ENCODE results near the gene SORCS3. TPM values are rescaled to one million over a fixed set of nuclear protein-coding genes. Genes with fewer than 3 reads are reported as not detected.

The SORCS3 gene
- total and polyA plus RNA-seq, 2 of the 13 experiments (the other 11 are each of a cell fraction or from before 2014, with no cell fraction given), result 0.07 TPM; not detected in 1

DNA sequence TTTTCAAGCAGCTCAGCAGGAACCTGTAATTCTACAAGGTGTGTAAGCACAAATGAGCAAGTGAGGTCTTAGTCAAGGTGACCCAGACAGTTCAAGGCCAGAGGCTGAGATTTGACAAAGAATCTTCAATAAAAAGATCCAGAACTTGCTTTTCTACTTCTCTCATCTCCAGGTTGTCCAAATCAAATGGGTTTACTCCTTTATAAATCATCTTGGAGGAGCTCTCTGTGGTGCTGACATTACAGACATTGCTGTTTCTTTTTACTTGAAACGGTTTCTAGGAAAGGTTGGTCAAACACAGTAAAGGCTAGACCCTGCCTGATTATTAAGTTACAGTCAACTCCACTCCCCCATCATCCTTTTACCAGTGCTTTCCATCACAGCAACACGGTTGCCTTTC is 504.6 kb downstream of the SORCS3 start (continued):
- TF ChIP-seq, protein P1, sequence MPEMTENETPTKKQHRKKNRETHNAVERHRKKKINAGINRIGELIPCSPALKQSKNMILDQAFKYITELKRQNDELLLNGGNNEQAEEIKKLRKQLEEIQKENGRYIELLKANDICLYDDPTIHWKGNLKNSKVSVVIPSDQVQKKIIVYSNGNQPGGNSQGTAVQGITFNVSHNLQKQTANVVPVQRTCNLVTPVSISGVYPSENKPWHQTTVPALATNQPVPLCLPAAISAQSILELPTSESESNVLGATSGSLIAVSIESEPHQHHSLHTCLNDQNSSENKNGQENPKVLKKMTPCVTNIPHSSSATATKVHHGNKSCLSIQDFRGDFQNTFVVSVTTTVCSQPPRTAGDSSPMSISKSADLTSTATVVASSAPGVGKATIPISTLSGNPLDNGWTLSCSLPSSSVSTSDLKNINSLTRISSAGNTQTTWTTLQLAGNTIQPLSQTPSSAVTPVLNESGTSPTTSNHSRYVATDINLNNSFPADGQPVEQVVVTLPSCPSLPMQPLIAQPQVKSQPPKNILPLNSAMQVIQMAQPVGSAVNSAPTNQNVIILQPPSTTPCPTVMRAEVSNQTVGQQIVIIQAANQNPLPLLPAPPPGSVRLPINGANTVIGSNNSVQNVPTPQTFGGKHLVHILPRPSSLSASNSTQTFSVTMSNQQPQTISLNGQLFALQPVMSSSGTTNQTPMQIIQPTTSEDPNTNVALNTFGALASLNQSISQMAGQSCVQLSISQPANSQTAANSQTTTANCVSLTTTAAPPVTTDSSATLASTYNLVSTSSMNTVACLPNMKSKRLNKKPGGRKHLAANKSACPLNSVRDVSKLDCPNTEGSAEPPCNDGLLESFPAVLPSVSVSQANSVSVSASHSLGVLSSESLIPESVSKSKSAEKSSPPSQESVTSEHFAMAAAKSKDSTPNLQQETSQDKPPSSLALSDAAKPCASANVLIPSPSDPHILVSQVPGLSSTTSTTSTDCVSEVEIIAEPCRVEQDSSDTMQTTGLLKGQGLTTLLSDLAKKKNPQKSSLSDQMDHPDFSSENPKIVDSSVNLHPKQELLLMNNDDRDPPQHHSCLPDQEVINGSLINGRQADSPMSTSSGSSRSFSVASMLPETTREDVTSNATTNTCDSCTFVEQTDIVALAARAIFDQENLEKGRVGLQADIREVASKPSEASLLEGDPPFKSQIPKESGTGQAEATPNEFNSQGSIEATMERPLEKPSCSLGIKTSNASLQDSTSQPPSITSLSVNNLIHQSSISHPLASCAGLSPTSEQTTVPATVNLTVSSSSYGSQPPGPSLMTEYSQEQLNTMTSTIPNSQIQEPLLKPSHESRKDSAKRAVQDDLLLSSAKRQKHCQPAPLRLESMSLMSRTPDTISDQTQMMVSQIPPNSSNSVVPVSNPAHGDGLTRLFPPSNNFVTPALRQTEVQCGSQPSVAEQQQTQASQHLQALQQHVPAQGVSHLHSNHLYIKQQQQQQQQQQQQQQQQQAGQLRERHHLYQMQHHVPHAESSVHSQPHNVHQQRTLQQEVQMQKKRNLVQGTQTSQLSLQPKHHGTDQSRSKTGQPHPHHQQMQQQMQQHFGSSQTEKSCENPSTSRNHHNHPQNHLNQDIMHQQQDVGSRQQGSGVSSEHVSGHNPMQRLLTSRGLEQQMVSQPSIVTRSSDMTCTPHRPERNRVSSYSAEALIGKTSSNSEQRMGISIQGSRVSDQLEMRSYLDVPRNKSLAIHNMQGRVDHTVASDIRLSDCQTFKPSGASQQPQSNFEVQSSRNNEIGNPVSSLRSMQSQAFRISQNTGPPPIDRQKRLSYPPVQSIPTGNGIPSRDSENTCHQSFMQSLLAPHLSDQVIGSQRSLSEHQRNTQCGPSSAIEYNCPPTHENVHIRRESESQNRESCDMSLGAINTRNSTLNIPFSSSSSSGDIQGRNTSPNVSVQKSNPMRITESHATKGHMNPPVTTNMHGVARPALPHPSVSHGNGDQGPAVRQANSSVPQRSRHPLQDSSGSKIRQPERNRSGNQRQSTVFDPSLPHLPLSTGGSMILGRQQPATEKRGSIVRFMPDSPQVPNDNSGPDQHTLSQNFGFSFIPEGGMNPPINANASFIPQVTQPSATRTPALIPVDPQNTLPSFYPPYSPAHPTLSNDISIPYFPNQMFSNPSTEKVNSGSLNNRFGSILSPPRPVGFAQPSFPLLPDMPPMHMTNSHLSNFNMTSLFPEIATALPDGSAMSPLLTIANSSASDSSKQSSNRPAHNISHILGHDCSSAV (CRISPR knock-in tag; IDR thresholded peaks at IDR 0.05; ENCODE audit: borderline replicate concordance), result no peak

DNA sequence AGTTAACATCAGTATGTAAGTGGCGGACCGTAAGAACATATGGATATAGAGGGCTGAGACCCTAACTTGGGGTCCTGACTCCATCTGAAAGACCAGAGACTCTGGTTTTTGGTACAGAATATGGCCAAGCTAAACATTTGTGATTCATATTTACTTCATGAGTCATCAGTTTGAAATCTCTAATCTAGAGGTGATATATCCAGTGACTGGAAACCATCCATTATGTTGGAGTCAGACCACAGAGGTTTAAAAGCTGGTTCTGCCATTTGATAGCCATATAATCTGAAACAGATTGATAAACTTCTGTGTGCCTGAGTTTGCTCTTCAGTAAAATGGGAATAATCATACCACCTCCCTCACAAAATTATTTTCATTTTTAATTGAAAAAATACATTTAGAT is 505.3 kb downstream of the SORCS3 start:
- Histone ChIP-seq H3K27me3 (ENCODE audit: control insufficient read depth in 1 of 2, insufficient read depth in 2 of 2, low read length in 2 of 2) (no peaks in the 10 kb centered on the region), H3K4me2 (ENCODE audit: low read depth, low read length) (no peak overlapping the region), H3K36me3 (replicated peaks in 1 of 2; ENCODE audit: control insufficient read depth in 1 of 2, insufficient read depth in 2 of 2, low read length in 2 of 2) (no peaks in the 10 kb centered on the region), H3K9ac (ENCODE audit: insufficient read depth, low read depth, low read length) (no peak overlapping the region), H2AFZ (ENCODE audit: low read length) (no peak overlapping the region), H3K9me3 (ENCODE audit: low read length) (peaks cover 68% of the 10 kb centered on the region), H3K4me3 (replicated peaks in 1 of 3; ENCODE audit: insufficient read depth in 1 of 3, low read depth in 2 of 3, low read length in 3 of 3) (no peak overlapping the region), H4K20me1 (ENCODE audit: insufficient read depth, low read length) (no peaks in the 10 kb centered on the region), H3K79me2 (ENCODE audit: insufficient read depth, low read length) (no peaks in the 10 kb centered on the region), H3K27ac (ENCODE audit: extremely low read length, insufficient read depth, low read length) (no peak overlapping the region), H3K4me1 (ENCODE audit: insufficient read depth, low read length) (no peaks in the 10 kb centered on the region)
- intact Hi-C loops (cut with micrococcal nuclease; ENCODE audit: unreplicated experiment) (no loop called here), in situ Hi-C loops (cut with HindIII; ENCODE audit: extremely low pct_ligation_motif_present, low pct_unique_long_range_greater_than_20kb) (no loop called here)
- ChIA-PET POLR2A (no interaction called here), CTCF (ENCODE audit: low intra/inter-chr PET ratio, low total read pairs) (no interaction called here)
- no peak for DNase-seq (ENCODE audit: low spot score)
- BruUV-seq (replicated peaks), result no TSS peak
- FAIRE-seq, result no peak
- WGBS (ENCODE audit: low lambda C conversion rate), result 90% methylated on average over 2 of the region's 2 CpGs
- ATAC-seq, result no peak
- TF ChIP-seq SMYD3 (CRISPR knock-in tag; IDR thresholded peaks at IDR 0.05) (no peak), ZNF263 (CRISPR knock-in tag; IDR thresholded peaks at IDR 0.05) (no peak), FLYWCH1 (CRISPR knock-in tag; IDR thresholded peaks at IDR 0.05) (no peak), MYC (CRISPR knock-in tag; IDR thresholded peaks at IDR 0.05; ENCODE audit: borderline replicate concordance) (no peak), MEIS2 (CRISPR knock-in tag; IDR thresholded peaks at IDR 0.05) (no peak), HNRNPUL1 (IDR thresholded peaks at IDR 0.05; ENCODE audit: low read depth, low read length) (no peak)
- TF ChIP-seq, protein P2, sequence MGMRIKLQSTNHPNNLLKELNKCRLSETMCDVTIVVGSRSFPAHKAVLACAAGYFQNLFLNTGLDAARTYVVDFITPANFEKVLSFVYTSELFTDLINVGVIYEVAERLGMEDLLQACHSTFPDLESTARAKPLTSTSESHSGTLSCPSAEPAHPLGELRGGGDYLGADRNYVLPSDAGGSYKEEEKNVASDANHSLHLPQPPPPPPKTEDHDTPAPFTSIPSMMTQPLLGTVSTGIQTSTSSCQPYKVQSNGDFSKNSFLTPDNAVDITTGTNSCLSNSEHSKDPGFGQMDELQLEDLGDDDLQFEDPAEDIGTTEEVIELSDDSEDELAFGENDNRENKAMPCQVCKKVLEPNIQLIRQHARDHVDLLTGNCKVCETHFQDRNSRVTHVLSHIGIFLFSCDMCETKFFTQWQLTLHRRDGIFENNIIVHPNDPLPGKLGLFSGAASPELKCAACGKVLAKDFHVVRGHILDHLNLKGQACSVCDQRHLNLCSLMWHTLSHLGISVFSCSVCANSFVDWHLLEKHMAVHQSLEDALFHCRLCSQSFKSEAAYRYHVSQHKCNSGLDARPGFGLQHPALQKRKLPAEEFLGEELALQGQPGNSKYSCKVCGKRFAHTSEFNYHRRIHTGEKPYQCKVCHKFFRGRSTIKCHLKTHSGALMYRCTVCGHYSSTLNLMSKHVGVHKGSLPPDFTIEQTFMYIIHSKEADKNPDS (CRISPR knock-in tag; IDR thresholded peaks at IDR 0.05), result no peak
- TF ChIP-seq, protein P3, sequence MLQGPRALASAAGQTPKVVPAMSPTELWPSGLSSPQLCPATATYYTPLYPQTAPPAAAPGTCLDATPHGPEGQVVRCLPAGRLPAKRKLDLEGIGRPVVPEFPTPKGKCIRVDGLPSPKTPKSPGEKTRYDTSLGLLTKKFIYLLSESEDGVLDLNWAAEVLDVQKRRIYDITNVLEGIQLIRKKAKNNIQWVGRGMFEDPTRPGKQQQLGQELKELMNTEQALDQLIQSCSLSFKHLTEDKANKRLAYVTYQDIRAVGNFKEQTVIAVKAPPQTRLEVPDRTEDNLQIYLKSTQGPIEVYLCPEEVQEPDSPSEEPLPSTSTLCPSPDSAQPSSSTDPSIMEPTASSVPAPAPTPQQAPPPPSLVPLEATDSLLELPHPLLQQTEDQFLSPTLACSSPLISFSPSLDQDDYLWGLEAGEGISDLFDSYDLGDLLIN (CRISPR knock-in tag; IDR thresholded peaks at IDR 0.05; ENCODE audit: borderline replicate concordance), result no peak
- TF ChIP-seq, protein P4, sequence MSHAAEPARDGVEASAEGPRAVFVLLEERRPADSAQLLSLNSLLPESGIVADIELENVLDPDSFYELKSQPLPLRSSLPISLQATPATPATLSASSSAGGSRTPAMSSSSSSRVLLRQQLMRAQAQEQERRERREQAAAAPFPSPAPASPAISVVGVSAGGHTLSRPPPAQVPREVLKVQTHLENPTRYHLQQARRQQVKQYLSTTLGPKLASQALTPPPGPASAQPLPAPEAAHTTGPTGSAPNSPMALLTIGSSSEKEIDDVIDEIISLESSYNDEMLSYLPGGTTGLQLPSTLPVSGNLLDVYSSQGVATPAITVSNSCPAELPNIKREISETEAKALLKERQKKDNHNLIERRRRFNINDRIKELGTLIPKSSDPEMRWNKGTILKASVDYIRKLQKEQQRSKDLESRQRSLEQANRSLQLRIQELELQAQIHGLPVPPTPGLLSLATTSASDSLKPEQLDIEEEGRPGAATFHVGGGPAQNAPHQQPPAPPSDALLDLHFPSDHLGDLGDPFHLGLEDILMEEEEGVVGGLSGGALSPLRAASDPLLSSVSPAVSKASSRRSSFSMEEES (CRISPR knock-in tag; IDR thresholded peaks at IDR 0.05), result no peak

All from HepG2 (cell line).